ACHN (cell line): Measurements from ENCODE around the gene RGSL1.
"Not testable (repeated sequence)": the region's sequence is repeated elsewhere in the genome, so short reads cannot be mapped to it uniquely, and the experiment has no call there.

Source experiments
- DNase-seq: peaks from one replicate; pipeline ENCODE4 v3.0.0-alpha.2; 2015
- in situ Hi-C: cut with HindIII; loops from 2 replicates; pipeline ENCODE4 v1.10.0; 2017; ENCODE audit warnings: low sequenced_read_pairs, low pct_ligation_motif_present, low pct_unique_long_range_greater_than_20kb

The RGSL1 gene

DNA sequence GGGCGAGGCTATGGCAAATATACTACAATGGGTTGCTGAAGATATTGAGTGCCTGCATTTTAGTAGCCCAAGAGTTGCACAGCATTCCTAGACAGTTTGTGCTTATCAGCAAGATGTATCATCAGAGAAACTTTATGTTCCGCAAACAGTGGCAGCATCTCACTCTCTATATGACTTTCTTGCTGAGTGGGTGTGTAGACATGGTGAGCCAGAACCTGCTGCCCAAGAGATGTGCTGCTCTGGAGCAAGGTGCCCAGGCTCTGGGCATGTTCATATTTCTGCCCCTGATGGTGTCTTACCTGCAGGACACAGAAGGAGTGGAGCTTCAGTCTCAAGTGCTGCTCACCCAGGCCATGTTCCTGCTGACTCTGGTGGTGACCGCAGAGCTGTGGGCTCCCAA is 8.2 kb upstream of the RGSL1 start:
- no peak for DNase-seq
- in situ Hi-C loops: no loop called here

GRCh38 chr1:182442333-182442732 is 7.6 kb upstream of the RGSL1 start:
- in situ Hi-C loops: no loop called here

DNA sequence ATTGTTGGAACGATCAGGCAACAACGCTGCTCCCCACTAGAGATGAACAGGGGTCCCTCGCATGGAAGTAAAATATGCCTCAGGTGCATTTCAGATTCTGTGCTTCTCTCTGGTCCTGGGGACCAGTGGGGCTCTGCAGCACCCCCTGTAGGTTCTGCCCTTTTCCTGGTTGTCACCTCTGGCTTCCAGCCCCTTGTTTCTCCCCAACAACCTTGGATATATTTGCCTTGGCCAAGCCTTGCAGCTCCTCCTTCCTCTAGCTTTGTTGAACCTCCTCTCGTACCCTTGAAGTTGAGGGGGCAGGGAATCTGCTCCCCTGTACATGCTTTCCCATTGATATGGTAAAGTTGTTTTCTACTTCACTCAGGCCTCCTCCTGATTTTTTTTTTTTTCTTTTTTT is 5.4 kb upstream of the RGSL1 start:
- no peak for DNase-seq
- in situ Hi-C loops: no loop called here

More at GRCh38 chr1:182442333-182442732, 7.6 kb upstream of the RGSL1 start:
- no peak for DNase-seq

DNA sequence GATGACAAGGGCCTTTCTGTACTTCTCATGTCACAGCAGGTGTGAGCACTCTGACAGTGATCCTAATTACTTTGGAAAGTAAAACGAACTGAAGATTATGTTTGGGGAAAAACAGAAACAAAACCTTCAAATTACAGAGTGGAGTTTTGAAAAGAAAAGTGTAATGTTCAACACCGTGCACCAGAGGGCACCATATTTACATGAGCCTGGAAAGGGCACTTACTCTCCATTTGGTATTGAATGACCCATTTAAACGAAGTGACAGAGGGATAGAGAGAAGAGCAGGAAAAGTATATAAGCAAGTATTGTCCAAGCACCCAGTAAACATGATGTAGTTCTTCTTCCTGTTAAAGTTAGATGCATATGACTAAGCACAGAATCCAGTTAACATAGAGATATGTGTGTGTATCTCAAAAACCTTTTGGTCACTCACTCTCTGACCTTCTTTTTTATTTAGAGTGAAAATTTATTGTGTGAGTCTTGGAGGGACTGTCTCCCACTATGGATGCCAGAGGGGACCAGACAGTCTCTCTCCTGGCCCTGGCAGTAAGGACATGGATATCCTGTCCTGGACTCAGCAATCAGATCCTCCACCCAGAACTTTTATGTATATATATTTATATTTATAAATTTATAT is 3.8 kb upstream of the RGSL1 start:
- DNase-seq: peak; percentile 52
- in situ Hi-C loops: no loop called here

DNA sequence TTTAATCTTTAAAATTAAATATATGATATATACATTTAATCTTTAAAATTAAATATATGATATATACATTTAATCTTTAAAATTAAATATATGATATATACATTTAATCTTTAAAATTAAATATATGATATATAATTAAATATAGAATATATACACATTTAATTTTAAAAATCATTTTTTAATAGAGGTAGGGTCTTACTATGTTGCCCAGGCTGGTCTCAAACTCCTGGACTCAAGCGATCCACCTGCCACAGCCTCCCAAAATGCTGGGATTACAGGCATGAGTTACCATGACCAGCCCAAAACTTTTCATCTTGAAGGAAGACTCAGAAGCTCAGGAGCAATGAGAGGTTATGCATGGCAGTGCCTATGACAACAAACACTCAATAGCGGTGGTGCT is 2.8 kb upstream of the RGSL1 start:
- DNase-seq, in situ Hi-C loops: not testable (repeated sequence)

DNA sequence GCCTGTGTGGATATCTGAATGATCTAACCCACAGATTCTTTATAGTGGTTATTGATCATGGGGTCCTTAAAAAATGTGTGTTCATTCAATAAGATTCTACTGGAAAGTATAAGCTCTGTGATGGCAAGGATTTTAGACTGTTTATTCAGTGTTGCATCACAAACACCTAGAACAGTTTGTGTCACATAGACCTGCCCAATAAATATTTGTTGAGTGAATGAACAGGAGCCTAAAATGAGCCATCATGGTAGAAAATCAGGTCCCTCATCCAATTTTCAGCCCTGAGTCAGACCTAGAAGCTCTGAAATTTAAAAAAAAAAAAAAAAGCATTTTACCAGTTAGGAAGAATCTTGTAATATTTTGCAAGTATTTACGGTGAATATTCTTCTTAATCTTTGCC is 2.3 kb upstream of the RGSL1 start:
- in situ Hi-C loops: no loop called here

GRCh38 chr1:182453631-182454030 is 3.7 kb downstream of the RGSL1 start:
- DNase-seq: no peak
- in situ Hi-C loops: no loop called here

More for the DNA sequence above, 2.3 kb upstream of the RGSL1 start:
- no peak for DNase-seq

DNA sequence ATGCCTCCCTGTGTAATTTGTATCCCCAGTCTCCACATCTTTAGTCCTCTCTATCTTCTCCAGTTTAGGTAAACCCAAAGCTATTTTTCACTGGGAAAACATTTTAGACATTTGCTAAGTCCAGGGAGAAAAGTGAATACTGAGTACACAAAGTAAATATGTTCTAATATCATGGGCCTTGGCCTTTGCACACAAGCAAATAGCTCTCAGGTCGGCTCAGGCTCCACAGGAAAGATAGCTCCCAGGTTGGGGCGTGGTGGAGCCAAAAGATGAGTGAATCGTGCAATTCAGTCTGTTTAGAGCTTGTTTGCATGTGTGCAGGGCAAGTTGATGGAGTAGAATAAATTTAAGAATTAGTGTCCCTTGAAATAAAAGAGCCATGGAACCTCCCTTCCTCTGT is 7.9 kb downstream of the RGSL1 start:
- in situ Hi-C loops: no loop called here

GRCh38 chr1:182459949-182460348 is 10.0 kb downstream of the RGSL1 start:
- in situ Hi-C loops: no loop called here
- no peak for DNase-seq

More for the DNA sequence above, 7.9 kb downstream of the RGSL1 start:
- DNase-seq: no peak

DNA sequence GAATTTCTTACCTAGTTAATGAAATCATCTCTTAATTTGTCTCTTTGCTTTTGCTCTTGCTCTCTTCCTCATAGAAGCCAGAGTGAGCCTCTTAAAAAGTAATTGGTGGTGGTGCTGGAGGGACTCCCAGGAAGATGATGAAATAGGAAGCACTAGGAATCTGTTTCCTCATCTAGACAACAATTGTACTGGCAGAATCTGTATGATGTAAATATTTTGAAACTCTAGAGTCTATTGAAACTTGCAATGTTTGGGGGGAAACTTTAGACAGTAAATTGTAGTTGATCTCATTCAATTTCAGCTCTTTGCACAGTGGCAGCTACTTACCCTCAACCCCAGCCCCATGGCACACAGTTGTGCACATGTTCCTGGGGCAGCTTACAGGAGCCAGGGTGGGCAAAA is 10.6 kb downstream of the RGSL1 start:
- in situ Hi-C loops: no loop called here
- DNase-seq: no peak

GRCh38 chr1:182473556-182473955 is 23.6 kb downstream of the RGSL1 start:
- in situ Hi-C loops: no loop called here
- no peak for DNase-seq

GRCh38 chr1:182476625-182477024 is 26.7 kb downstream of the RGSL1 start:
- in situ Hi-C loops: no loop called here
- DNase-seq: no peak

GRCh38 chr1:182478238-182478637 is 28.3 kb downstream of the RGSL1 start:
- in situ Hi-C loops: no loop called here
- DNase-seq: no peak

DNA sequence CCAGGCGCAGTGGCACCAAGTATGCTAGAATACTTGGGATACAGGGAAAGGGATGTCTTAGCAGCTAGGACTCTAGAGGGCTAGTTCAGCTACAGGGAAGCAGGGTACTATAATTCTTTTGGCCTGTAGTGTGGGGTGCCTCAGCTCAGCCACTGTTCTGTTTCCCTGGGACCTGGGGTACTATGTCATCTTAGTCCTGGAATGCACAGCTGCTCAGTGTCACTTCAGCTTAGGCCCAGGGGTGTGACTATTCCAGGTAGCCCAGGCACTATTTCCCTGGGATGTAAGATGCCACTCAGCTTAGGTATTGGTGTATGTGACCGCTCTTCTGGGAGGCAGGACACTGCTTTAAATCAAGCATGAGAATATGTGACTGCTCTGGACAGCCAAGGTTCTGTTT is 34.1 kb downstream of the RGSL1 start:
- in situ Hi-C loops: no loop called here
- no peak for DNase-seq

GRCh38 chr1:182484531-182485257 is 34.7 kb downstream of the RGSL1 start:
- in situ Hi-C loops: no loop called here

GRCh38 chr1:182485861-182486260 is 35.9 kb downstream of the RGSL1 start:
- in situ Hi-C loops: no loop called here
- no peak for DNase-seq

More at GRCh38 chr1:182484531-182485257, 34.7 kb downstream of the RGSL1 start:
- DNase-seq: peak; percentile 17

DNA sequence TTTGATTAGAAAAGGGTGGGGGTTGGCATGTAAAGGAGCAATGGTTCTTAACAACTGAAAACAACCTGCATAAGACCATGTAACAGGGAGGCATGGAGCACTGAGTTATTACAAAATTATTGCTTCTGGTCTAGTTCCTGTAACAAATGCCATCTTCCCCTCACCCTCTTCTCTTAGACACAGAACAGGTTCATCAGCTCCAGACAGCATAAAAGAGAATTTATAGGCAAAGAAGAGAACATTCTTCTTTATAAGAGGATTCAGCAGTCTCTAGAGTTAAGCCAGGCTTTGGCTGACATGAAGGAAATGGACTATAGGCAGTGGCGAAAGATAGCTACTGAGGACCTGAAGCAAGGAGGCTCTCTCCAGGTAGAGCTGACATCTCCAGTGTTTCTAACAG is 38.9 kb downstream of the RGSL1 start:
- in situ Hi-C loops: no loop called here
- no peak for DNase-seq

GRCh38 chr1:182493063-182493462 is 43.1 kb downstream of the RGSL1 start:
- in situ Hi-C loops: no loop called here
- no peak for DNase-seq

DNA sequence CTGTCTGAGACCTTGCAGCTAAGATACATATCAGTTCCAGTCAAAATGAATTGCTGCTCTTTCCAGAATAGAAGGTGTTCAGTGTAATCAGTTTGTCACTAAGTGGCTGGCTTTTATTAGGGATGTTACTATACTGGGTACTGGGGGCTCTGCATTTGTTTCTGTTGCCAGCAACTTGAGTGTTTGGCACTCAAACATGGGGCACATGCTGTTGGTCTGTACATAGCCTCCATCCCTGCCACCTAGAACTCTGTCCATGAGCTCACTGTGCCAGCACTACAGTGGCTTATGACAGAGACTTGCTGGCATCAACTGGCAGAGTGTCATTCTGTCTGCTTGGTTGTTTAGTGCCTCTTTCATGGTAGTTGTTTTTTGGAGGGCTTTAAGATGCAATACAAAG is 45.1 kb downstream of the RGSL1 start:
- in situ Hi-C loops: no loop called here
- DNase-seq: no peak

- no peak for DNase-seq
- in situ Hi-C loops: no loop called here
Observed at GRCh38 chr1:182495693-182496092, 45.7 kb downstream of the RGSL1 start.
